Esophagus squamous epithelium (tissue), 4 donors: ENCODE measurements around the gene THEM4.

Experiments
- CTCF ChIP-seq, 6 experiments: fragments of 450-650 bp in 4 of 6; fragments of 200-600 bp in 2 of 6; sonication (generic) in 2 of 6; IDR thresholded peaks; one replicate each; pipeline ENCODE4 v1.5.1; 2016 to 2019; ENCODE audit warnings: antibody characterized with exemption in 6 of 6, mild to moderate bottlenecking in 4 of 6, moderate library complexity in 4 of 6
- POLR2A ChIP-seq, 4 donors: fragments of 450-650 bp; IDR thresholded peaks; one replicate each; pipeline ENCODE4 v1.6.1; 2017; ENCODE audit warnings: antibody characterized with exemption in 4 of 4, mild to moderate bottlenecking in 4 of 4, moderate library complexity in 3 of 4

- no peak for TF ChIP-seq CTCF (IDR thresholded peaks at IDR 0.05)
- TF ChIP-seq POLR2A (IDR thresholded peaks at IDR 0.05), result no peak
Observed at GRCh38 chr1:151849126-151849525, 60.2 kb downstream of the THEM4 start.
